HG02970 (cell line): ENCODE results near the gene SGIP1.

Experiments used
- ATAC-seq: cut with Tn5 transposase; IDR thresholded peaks from one replicate; pipeline ENCODE4 v1.9.1; 2021; ENCODE audit warnings: mild to moderate bottlenecking, moderate library complexity, moderate number of reproducible peaks; ENCODE audit not compliant: unreplicated experiment, low FRiP score

The SGIP1 gene

GRCh38 chr1:66533804-66534740 lies at the start of gene SGIP1:
TSS of gene SGIP1 (plus strand) at chr1:66534153. CDS start at chr1:66534359, 206 bp downstream.
- no peak for ATAC-seq

DNA sequence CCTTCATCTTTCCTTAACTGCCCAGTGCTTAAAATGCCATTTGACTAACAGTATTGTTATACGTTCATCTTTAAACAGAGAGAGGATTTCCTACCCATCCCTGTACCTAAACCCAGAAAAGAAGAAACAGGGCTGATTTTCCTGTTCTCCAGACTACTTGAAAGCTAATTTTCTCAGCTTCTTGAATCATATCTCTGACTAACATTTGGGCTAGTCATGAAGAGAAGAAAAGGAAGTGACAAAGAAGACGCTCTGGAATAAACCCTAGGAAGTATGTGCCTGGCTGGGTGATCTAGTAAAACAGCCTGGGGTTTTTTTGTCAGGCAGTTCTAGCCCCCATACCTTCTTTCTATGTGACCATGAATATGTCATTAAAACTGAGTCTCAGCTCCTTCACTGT lies 44.8 kb upstream of the SGIP1 start:
- ATAC-seq: no peak

GRCh38 chr1:66489972-66490601 lies 43.9 kb upstream of the SGIP1 start:
- no peak for ATAC-seq

GRCh38 chr1:66490816-66491215 lies 43.1 kb upstream of the SGIP1 start:
- ATAC-seq: no peak

GRCh38 chr1:66492424-66492823 lies 41.5 kb upstream of the SGIP1 start:
- no peak for ATAC-seq

- no peak for ATAC-seq
These were observed 40.2 kb upstream of the SGIP1 start for GRCh38 chr1:66493731-66494130.

GRCh38 chr1:66494482-66494881 lies 39.5 kb upstream of the SGIP1 start:
- ATAC-seq: no peak

DNA sequence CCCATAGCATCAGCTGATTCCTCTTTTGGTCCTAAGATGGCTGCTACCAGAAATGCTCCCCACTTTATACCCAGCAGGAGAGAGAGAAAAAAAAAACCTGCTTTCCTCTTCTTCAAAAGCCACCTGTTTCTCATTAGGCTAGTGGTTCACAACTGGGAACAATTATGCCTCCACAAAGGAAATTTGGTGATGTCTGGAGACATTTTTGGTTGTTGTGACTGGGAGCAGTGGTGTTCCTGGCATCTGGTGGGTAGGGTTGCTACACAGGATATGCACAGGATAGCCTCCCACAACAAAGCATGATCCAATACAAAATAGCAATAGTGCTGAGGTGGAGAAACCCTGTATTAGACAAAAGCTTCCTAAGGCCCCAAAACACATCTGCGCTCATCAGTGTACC lies 38.5 kb upstream of the SGIP1 start:
- ATAC-seq: no peak

- no peak for ATAC-seq
These were observed 36.0 kb upstream of the SGIP1 start for GRCh38 chr1:66497910-66498309.

GRCh38 chr1:66500301-66500700 lies 33.7 kb upstream of the SGIP1 start:
- ATAC-seq: no peak

GRCh38 chr1:66502086-66502485 lies 31.9 kb upstream of the SGIP1 start:
- ATAC-seq: no peak

GRCh38 chr1:66503841-66504470 lies 30.0 kb upstream of the SGIP1 start:
- ATAC-seq: peak; percentile 80

DNA sequence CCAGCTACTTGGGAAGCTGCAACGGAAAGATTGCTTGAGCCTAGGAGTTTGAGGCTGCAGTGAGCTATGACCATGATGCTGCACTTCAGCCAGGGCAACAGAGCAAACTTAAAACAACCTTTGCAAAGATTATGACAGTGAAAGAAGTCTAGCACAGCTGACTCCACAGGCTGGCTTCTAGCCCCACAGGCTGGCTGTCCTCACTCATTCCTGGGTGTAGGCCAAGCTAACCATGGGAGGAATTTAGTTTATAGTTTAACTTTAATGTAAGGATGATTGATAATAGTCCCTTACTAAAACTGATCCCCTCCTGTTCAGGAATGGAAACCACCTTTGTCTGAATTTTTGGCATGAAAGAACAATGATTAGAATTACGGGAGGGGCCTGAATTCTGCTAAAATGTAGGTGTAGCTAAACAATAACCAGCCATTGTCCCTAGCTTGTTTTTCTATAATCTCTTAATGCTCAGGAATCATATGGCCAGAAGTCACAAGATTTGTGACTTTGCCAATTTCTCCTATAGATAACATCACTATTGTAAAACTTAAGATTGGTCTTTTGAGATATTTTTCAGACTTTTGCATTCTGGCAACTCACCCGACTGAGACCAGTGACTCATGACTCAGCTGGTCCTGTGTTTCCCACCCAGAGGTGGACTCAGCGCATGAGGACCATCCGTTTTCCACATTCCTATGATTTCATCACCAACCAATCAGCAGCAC lies 28.1 kb upstream of the SGIP1 start:
- ATAC-seq: no peak

- ATAC-seq: no peak
These were observed 27.6 kb upstream of the SGIP1 start for GRCh38 chr1:66506393-66506687.

DNA sequence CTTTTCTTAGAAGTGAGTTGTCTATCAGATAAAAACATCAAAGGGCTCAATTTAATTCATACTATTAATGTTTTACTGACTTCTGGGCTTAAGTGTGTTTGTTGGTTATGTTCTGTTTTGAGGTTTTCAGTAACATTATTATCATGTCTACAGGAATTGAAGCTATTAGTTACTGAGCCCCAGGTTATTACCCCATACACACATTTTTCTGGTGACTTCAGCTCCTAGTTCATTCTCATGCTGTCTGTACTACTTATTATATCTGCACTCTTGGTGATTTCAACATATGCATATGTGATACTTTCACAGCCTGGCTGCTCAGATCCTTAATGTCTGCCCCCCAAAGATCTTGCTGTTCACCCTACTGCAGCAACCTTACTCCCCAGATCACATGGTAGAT lies 27.0 kb upstream of the SGIP1 start:
- no peak for ATAC-seq

DNA sequence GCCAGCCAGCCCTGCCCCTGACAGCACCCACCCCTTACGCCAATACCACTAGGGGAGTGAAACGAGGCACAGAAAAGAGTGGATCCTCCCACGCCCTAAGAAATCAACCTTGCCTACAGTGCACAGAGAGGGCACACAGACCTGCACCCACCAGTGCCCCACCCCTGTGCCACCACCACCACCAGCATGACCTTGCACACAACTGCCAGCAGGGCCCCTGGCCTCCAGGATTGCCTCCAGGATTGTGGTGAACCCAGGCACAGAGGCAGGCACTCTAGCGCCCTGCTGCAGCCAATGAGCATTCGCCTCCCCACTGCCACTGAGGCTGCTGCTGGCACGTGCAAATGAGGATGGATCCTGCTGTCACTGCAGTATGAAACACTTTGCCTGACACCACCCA lies 23.5 kb upstream of the SGIP1 start:
- ATAC-seq: no peak

DNA sequence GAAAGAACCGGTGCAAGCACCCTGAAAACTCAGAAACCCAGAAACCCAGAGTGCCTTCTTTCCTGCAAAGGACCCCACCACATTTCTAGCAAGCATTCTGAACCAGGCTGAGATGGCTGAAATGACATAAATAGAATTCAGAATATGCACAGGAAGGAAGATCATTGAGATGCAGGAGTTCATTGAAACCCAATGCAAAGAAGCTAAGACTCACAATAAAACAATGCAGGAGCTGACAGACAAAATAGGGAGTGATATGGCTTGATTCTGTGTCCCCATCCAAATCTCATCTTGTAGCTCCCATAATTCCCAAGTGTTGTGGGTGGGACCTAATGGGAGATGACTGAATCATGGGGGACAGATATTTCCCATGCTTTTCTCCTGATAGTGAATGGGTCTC lies 22.8 kb upstream of the SGIP1 start:
- ATAC-seq: no peak

GRCh38 chr1:66517959-66518358 lies 16.0 kb upstream of the SGIP1 start:
- no peak for ATAC-seq

DNA sequence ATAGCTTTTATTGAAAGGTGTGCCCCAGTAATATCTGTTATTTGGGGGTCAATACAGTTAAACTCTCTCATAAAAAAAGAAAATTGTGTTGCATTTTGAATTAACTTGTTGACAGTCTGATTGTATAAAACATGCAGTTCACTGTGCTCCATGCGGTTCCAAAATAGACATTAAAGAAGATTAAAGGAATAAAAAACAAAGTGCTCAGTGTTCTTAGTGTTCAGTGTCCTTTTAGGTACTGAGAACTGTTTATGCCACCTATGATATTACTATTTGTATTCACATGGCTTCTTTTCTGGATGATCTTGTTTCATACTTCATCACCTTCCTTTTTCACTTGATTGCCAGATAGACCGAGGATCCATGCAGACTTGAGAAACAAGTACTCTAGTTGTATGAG lies 15.3 kb upstream of the SGIP1 start:
- ATAC-seq: no peak

GRCh38 chr1:66519992-66520391 lies 14.0 kb upstream of the SGIP1 start:
- ATAC-seq: no peak

DNA sequence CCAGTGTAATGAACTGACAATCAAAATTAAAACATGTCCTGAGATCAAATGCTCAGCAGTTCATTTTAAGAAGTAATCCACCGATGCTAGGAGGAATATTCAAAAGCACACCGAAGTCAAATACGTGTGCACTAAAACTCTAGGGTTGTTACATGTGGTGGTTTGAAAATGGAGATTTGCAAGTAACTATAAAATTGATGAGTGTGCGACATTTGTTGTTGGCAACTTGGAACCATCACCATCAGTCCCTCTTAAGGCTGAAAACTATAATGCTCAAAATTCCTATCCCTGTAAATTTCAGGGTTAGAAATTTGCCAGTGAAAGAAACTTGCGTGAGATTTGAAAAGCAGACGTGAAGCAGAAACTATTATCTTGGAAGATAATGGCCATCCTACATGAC lies 13.3 kb upstream of the SGIP1 start:
- no peak for ATAC-seq
